ENCODE results near the gene DDX5. TPM values are rescaled to one million over a fixed set of nuclear protein-coding genes. Genes with fewer than 3 reads are reported as not detected.
A peak's percentile ranks its signal among the peaks of the same experiment; 100 is the strongest.

DDX5 gene
- total RNA-seq (393 and 439 TPM in 2 replicates), polyA plus RNA-seq (560 and 598 TPM in 2 replicates), polyA minus RNA-seq (ENCODE audit: low replicate concordance) (251 and 297 TPM in 2 replicates)
- polyA plus RNA-seq (2012) = 398 and 441 TPM in 2 replicates

DNA sequence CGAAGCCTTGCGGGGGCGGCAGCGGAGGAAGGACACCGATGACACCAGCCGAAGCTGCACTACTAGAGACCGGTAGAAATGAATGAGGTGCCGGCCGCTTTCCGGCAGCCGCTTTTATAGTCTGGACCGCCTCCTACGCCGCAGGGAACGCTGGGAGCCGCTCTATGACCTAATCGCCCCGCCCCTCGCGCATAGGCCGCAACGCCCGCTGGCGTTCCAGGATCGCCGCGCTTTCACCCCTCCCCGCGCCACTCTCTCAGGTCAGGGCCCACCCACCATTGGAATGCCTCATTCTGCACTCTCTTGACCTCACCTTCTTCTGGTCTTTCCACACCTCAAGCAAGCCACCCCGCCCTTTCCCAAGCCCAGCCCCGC is at the start of gene DDX5:
Gene DDX5, minus strand, starts transcription at position 89 of the 375 bp plus-strand sequence. CDS start 170 bp downstream, outside the sequence.
- Histone ChIP-seq H3K27ac (ENCODE audit: insufficient read depth, low read length) (peak within 1 kb of the TSS; percentile 97), H4K20me1 (ENCODE audit: control insufficient read depth, extremely low read depth, insufficient read depth, low read length) (peaks cover 13% of the 10 kb centered on the region), H2AFZ (ENCODE audit: low read length) (peak within 1 kb of the TSS; percentile 78), H3K9me3 (ENCODE audit: control insufficient read depth, insufficient read depth, low read depth, low read length) (no peaks in the 10 kb centered on the region), H3K4me1 (ENCODE audit: control insufficient read depth, extremely low read depth, insufficient read depth, low read length) (peaks cover 14% of the 10 kb centered on the region), H3K4me3 (replicated peaks in 1 of 4; ENCODE audit: control extremely low read depth in 1 of 4, insufficient read depth in 1 of 4, low read depth in 3 of 4, low read length in 4 of 4) (peak within 1 kb of the TSS; percentile 74 to 100 (median 92)), H3K27me3 (ENCODE audit: control insufficient read depth, insufficient read depth, low read length) (no peaks in the 10 kb centered on the region), H3K36me3 (ENCODE audit: control insufficient read depth, insufficient read depth, low read length) (peaks cover 23% of the 10 kb centered on the region), H3K9ac (ENCODE audit: insufficient read depth, low read length) (peak within 1 kb of the TSS; percentile 95), H3K79me2 (ENCODE audit: control insufficient read depth, insufficient read depth, low read length) (peaks cover 84% of the 10 kb centered on the region), H3K4me2 (ENCODE audit: extremely low read depth, insufficient read depth, low read length) (peak within 1 kb of the TSS; percentile 96)
- TF ChIP-seq EZH2 (IDR thresholded peaks at IDR 0.05; ENCODE audit: low read length, missing control alignments) = no peak
- TF ChIP-seq, protein P1, sequence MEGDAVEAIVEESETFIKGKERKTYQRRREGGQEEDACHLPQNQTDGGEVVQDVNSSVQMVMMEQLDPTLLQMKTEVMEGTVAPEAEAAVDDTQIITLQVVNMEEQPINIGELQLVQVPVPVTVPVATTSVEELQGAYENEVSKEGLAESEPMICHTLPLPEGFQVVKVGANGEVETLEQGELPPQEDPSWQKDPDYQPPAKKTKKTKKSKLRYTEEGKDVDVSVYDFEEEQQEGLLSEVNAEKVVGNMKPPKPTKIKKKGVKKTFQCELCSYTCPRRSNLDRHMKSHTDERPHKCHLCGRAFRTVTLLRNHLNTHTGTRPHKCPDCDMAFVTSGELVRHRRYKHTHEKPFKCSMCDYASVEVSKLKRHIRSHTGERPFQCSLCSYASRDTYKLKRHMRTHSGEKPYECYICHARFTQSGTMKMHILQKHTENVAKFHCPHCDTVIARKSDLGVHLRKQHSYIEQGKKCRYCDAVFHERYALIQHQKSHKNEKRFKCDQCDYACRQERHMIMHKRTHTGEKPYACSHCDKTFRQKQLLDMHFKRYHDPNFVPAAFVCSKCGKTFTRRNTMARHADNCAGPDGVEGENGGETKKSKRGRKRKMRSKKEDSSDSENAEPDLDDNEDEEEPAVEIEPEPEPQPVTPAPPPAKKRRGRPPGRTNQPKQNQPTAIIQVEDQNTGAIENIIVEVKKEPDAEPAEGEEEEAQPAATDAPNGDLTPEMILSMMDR (conservative IDR thresholded peaks at IDR 0.05 in 1 of 2, IDR thresholded peaks at IDR 0.05 in 1 of 2; ENCODE audit: low read depth in 1 of 2, low read length in 2 of 2) = no peak
- peak in 1 of 2 donors; percentile 96 for DNase-seq (ENCODE audit: low read depth in 2 of 2)

DNA sequence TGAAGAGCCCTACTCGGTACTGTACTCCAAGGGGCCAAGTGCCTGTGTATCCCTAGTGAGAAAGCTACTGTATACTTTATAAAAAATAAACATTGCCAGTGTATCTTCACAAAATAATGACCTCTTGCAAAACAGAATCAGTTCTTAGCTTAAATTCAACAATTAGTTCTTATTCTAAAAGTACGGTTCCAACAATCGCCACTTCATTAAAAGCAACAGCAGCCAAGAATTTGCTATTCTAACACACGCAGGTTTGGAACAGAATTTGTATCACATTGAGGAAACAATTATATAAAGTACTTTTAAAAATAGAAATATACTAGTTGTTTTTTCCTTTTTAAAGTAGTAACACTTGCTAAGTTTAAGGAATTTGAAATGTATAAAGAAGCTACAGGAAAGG is 49.2 kb upstream of the DDX5 start:
- Histone ChIP-seq H3K9me3 (ENCODE audit: control insufficient read depth, insufficient read depth, low read depth, low read length) (no peaks in the 10 kb centered on the region), H3K27ac (ENCODE audit: insufficient read depth, low read length) (no peak overlapping the region), H3K36me3 (ENCODE audit: control insufficient read depth, insufficient read depth, low read length) (peaks cover 25% of the 10 kb centered on the region), H4K20me1 (ENCODE audit: control insufficient read depth, extremely low read depth, insufficient read depth, low read length) (no peaks in the 10 kb centered on the region), H3K27me3 (ENCODE audit: control insufficient read depth, insufficient read depth, low read length) (no peaks in the 10 kb centered on the region), H3K9ac (ENCODE audit: insufficient read depth, low read length) (no peak overlapping the region), H3K79me2 (ENCODE audit: control insufficient read depth, insufficient read depth, low read length) (peaks cover 26% of the 10 kb centered on the region), H2AFZ (ENCODE audit: low read length) (no peak overlapping the region), H3K4me1 (ENCODE audit: control insufficient read depth, extremely low read depth, insufficient read depth, low read length) (no peaks in the 10 kb centered on the region), H3K4me2 (ENCODE audit: extremely low read depth, insufficient read depth, low read length) (no peak overlapping the region), H3K4me3 (replicated peaks in 1 of 4; ENCODE audit: control extremely low read depth in 1 of 4, insufficient read depth in 1 of 4, low read depth in 3 of 4, low read length in 4 of 4) (no peak overlapping the region)
- DNase-seq (ENCODE audit: low read depth in 2 of 2) = no peak
- TF ChIP-seq, protein P1 (conservative IDR thresholded peaks at IDR 0.05 in 1 of 2, IDR thresholded peaks at IDR 0.05 in 1 of 2; ENCODE audit: low read depth in 1 of 2, low read length in 2 of 2) = no peak

DNA sequence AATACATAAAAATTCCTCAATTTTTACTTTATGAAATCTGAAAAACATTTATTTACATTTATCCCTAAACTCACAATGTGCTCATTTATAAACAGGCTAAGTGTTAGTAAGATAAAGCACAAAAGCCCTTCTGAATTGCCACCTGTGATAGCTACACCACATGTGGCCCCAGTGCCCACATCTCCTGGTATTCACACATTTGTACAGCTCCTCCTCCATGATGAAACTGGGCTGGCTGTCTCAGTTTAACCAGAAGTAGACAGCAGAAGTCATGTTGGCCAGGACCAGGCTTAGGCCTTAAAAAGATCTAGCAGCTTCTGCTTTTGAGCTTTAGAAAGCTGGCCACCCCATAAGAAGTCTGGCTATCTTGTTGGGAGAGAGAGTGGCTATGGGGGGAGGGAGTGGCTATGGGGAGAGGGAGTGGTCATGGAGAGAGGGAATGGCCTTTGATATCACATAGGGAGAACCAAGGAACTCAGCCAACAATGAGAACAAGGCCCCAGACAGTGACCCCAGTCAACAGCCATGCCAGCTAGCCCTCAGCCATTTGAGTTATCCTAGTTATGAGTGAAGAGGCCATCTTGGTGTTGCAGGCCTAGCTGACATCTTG is 48.0 kb upstream of the DDX5 start:
- Histone ChIP-seq H4K20me1 (ENCODE audit: control insufficient read depth, extremely low read depth, insufficient read depth, low read length) (no peaks in the 10 kb centered on the region), H3K4me1 (ENCODE audit: control insufficient read depth, extremely low read depth, insufficient read depth, low read length) (no peaks in the 10 kb centered on the region), H3K4me3 (replicated peaks in 1 of 4; ENCODE audit: control extremely low read depth in 1 of 4, insufficient read depth in 1 of 4, low read depth in 3 of 4, low read length in 4 of 4) (no peak overlapping the region), H3K27me3 (ENCODE audit: control insufficient read depth, insufficient read depth, low read length) (no peaks in the 10 kb centered on the region), H3K9me3 (ENCODE audit: control insufficient read depth, insufficient read depth, low read depth, low read length) (no peaks in the 10 kb centered on the region), H3K27ac (ENCODE audit: insufficient read depth, low read length) (peak overlapping the region; percentile 10), H2AFZ (ENCODE audit: low read length) (no peak overlapping the region), H3K4me2 (ENCODE audit: extremely low read depth, insufficient read depth, low read length) (no peak overlapping the region), H3K79me2 (ENCODE audit: control insufficient read depth, insufficient read depth, low read length) (peaks cover 23% of the 10 kb centered on the region), H3K9ac (ENCODE audit: insufficient read depth, low read length) (no peak overlapping the region), H3K36me3 (ENCODE audit: control insufficient read depth, insufficient read depth, low read length) (peaks cover 25% of the 10 kb centered on the region)
- TF ChIP-seq EZH2 (IDR thresholded peaks at IDR 0.05; ENCODE audit: low read length, missing control alignments) = no peak
- DNase-seq (ENCODE audit: low read depth in 2 of 2) = no peak
